NCI-H1436 treated with DMSO at 0.1 percent for 48 hours (cell line): Measurements from ENCODE around the gene ZNF526.

ENCODE experiments used
- DNase-seq: peaks from one replicate; lab custom pipeline; 2025; lab: John Stamatoyannopoulos, UW

ZNF526 gene, protein sequence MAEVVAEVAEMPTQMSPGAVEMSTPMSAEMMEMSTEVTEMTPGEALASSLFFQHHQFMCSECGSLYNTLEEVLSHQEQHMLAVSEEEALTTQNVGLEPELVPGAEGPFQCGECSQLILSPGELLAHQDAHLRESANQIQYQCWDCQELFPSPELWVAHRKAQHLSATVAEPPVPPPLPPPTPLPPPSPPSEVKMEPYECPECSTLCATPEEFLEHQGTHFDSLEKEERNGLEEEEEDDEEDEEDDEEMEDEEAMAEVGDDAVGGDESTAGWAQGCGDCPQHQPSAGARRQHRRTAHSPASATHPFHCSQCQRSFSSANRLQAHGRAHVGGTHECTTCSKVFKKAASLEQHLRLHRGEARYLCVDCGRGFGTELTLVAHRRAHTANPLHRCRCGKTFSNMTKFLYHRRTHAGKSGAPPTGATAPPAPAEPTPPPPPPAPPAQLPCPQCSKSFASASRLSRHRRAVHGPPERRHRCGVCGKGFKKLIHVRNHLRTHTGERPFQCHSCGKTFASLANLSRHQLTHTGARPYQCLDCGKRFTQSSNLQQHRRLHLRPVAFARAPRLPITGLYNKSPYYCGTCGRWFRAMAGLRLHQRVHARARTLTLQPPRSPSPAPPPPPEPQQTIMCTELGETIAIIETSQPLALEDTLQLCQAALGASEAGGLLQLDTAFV

DNA sequence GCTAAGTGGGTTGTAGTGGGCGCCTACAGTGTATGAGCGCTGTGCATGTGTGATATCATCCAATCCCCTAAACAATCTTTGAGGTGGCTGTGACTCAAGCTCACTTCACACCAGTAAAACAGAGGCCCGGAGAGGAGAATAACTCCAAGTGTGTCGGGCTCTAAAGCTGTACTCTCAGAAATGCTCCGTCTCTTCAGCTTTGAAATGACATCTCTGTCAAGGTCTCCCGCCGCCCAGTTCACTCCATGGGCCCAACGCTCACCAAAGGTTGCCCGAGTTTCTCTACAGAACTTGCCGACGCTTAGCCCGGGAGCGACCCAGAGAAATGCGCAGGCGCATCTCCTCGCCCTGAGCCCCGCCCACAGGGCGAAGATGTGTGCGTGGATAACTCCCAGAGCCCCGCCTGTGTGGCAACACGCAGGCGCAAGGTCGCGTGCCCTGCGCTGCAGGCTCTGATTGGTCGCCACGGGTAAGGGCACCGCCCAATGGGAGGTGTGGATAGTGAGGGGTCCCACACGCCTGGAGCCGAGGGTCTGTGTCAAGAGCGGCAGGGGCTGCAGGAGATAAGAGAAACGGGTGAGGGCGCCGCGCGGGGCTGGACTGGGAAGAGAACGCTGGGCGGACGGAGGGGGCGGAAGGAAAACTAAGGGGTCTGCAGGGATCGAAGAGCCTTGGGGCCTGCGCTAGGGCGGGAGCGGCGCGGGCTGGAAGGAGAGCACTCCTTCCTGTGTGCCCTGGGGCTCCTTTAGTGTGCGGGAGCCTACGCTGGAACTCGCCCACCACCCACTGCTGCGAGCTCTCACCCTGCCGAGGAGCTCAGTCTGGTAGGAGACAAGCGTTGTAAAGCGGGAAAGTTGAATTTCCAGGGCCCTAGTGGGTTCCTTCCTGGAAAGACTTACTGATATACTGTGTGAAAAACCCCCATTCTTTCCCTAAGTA, at the start of gene ZNF526:
ZNF526 (plus strand) TSS at position 501 of the 939 bp plus-strand sequence. CDS start 4,092 bp downstream, outside the sequence.
- peak; percentile 94 for DNase-seq

DNA sequence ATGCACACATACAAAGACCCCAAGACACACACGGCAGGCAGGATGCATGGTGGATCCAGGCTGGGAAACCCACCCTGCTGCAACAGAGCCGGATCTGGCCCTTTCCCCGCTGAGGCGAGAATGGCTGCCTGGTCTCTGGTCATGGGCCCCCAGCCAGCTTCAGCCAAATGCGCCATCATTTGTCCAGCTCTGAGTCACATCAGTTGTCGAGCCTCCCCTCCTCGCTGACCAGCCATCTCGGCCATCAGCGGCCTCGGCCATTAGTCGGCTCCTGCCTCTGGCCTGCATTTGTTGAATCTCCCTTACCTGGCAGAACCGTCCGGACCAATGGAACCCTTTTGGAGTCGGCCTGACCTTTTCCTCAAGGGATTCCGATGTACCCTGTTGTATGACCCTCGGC, 49.4 kb upstream of the ZNF526 start:
- DNase-seq: no peak

- no peak for DNase-seq
Measured at GRCh38 chr19:42172261-42172660, 47.9 kb upstream of the ZNF526 start.

GRCh38 chr19:42173695-42174094, 46.4 kb upstream of the ZNF526 start:
- DNase-seq: no peak

DNA sequence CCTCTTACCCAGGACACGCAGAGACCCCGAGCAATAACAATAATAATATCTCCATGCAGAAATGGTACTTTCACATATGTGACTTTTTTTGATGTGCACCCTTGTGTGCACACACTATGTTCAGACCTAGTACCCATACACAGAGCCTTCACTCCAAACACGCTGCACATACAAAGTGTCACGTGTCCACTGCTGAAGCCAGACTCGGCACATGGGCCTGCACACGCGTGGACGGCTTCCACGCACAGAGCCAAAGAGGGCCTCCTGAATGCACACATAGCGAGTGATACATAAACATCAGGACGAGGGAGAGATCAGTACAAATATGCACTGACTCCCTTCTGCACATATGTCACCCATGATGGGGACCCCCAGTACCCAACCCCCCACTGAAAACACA, 45.9 kb upstream of the ZNF526 start:
- DNase-seq: no peak

- DNase-seq: no peak
Measured at GRCh38 chr19:42174958-42175734, 45.0 kb upstream of the ZNF526 start.

GRCh38 chr19:42175952-42176648, 44.0 kb upstream of the ZNF526 start:
- no peak for DNase-seq

- no peak for DNase-seq
Measured at GRCh38 chr19:42176649-42176989, 43.5 kb upstream of the ZNF526 start.

GRCh38 chr19:42176990-42177685, 43.0 kb upstream of the ZNF526 start:
- peak; percentile 65 for DNase-seq

DNA sequence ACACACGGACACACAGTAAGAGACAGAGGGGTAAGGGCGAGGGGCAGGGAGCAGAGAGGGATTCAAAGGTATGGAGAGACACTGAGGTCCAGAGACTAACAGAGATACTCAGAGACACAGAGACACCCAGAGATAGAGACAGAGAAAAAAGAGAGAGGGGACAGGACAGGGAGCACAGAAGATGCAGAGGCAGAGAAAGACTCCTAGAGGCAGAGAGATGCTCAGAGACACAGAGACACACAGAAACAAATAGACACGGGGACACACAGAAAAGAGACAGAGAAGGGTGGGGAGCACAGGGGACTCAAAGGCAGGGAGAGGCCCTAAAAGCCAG, 42.5 kb upstream of the ZNF526 start:
- DNase-seq: no peak

GRCh38 chr19:42178791-42179674, 41.1 kb upstream of the ZNF526 start:
- peak; percentile 50 for DNase-seq

- no peak for DNase-seq
Measured at GRCh38 chr19:42184401-42184861, 35.7 kb upstream of the ZNF526 start.

- DNase-seq: no peak
Measured at GRCh38 chr19:42185277-42185676, 34.8 kb upstream of the ZNF526 start.

DNA sequence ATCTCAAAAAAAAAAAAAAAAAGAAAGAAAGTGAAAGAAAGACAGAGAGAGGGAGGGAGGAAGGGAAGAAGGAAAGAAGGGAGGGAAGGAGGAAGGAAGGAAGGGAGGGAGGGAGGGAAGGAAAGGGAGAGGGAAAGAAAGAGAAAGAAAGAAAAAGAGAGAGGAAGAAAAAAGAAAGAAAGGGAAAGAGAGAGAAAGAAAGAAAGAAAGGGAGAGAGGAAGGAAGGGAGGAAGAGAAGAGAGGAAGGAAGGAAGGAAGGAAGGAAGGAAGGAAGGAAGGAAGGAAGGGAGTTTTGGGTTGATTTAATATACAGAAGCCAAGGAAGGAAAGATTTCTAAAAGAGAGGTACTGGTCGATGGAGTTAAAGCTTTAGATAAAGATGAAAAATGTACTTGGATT, 31.4 kb upstream of the ZNF526 start:
- DNase-seq: no peak

DNA sequence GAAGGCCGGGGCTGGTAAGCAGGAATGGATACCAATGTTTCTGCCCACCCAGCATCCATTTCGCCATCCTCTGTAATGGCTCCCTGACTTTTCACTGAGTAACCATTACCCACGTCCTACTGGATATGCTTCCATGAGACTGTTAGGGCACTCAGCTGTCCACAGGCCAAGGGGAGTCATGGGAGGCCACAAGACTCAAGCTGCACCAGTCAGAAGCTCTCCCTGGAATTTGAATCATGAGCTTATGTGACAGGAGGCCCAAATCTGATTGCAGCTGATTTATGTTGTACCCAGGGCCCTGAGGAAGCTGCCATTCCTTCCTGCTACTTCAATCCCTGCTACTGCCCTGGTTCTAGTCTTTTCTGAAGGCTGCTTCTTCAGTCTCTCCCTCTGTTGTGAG, 31.0 kb upstream of the ZNF526 start:
- DNase-seq: no peak

GRCh38 chr19:42191330-42191729, 28.8 kb upstream of the ZNF526 start:
- no peak for DNase-seq

DNA sequence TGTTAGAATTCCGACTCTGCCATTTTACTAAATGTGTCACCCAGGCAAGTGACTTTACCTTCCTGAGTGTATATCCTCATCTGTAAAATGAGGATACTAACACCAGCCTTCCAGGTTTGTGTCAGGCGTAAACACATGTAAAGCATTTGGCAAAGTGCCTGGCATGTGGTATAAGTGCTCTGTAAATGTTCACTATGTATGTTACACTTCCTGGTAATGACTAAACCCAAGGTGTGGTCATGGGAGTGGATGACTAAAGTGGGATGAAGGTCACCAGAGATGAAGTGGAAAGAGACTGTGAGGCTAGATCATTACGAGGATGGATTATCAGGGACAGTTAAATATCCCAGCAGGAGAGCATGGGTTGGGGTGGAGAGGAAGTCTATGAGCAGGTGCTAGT, 28.3 kb upstream of the ZNF526 start:
- no peak for DNase-seq

GRCh38 chr19:42193294-42193693, 26.8 kb upstream of the ZNF526 start:
- no peak for DNase-seq

DNA sequence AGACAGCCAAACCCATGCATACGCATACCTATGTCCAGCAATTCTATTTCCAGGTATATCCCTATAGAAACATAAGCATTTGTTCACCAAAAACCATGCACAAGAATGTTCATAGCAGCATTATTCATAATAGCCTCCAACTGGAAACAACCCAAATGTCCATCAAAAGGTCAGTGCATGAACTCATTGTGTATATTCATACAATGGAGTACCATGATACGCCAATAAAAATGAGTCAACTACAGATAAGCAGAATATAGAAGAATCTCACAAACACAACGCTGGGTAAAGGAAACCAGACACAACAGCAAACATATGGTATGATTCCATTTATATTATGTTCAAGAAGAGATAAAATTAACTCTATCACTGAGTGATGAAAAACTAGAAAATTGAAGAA, 26.4 kb upstream of the ZNF526 start:
- no peak for DNase-seq
